K562 (cell line): ENCODE measurements around the gene ZNF750. TPM values are rescaled to one million over a fixed set of nuclear protein-coding genes. Genes with fewer than 3 reads are reported as not detected.

ENCODE experiments used
- ATAC-seq: fragments of 200-7000 bp; cut with Tn5 transposase; 3 replicates; pipeline ENCODE4 v1.9.1; 2020; ENCODE audit warnings: moderate library complexity
- BruUV-seq: library from RNA; stranded (reverse); fragments of 400-500 nt; replicated peaks from 2 replicates; lab custom pipeline; 2021; lab: Mats Ljungman, UMichigan
- CTCF ChIA-PET: fragments of 300-600 bp; formaldehyde crosslinking; extraction: SDS; loops from one replicate; lab custom pipeline; 2021; ENCODE audit warnings: low intra/inter-chr PET ratio; lab: Yijun Ruan, JAX
- POLR2A ChIA-PET: fragments of 300-600, 350-650 bp; sonication (Branson Sonifier 250); formaldehyde crosslinking; extraction: SDS; loops from one replicate; lab custom pipeline; 2021; ENCODE audit warnings: antibody characterized with exemption, inconsistent platforms; lab: Yijun Ruan, JAX
- DNase-seq, 4 experiments: peaks; one replicate each; pipeline versions ENCODE4 v3.0.0 to v3.0.0-alpha.2; 2011 to 2018; ENCODE audit warnings: low spot score in 3 of 4, mixed read lengths in 3 of 4; ENCODE audit errors: extremely low read depth in 1 of 4
- FAIRE-seq: peaks from 2 replicates; lab custom pipeline; 2011; peaks lifted over from hg19 to GRCh38; lab: Jason Lieb, UNC
- H2AFZ ChIP-seq: 2 replicates; pipeline ENCODE4 v1.6.0; 2011; ENCODE audit warnings: low read depth, low read length, control low read depth, inconsistent platforms
- H3K27ac ChIP-seq: fragments of 200-600 bp; 3 replicates; pipeline ENCODE4 v1.8.0; 2011; ENCODE audit warnings: low read depth, mild to moderate bottlenecking, control low read depth, inconsistent platforms, low read length, moderate library complexity, mixed read lengths; ENCODE audit errors: extremely low read depth
- H3K27me3 ChIP-seq, 2 experiments: fragments of 300-600 bp in 1 of 2; 2 replicates in 1 of 2; 3 replicates in 1 of 2; pipeline versions ENCODE4 v1.6.0 to v1.8.0; 2011; ENCODE audit warnings: inconsistent platforms in 2 of 2, low read length in 2 of 2, mild to moderate bottlenecking in 1 of 2, mixed read lengths in 1 of 2, moderate library complexity in 1 of 2; ENCODE audit not compliant: control insufficient read depth in 2 of 2, insufficient read depth in 2 of 2
- H3K36me3 ChIP-seq: fragments of 300-600 bp; 3 replicates; pipeline ENCODE4 v1.8.0; 2011; ENCODE audit warnings: mild to moderate bottlenecking, low read length, inconsistent platforms; ENCODE audit not compliant: control insufficient read depth, insufficient read depth
- H3K4me1 ChIP-seq, 2 experiments: fragments of 200-600 bp in 1 of 2; replicated peaks in 1 of 2; 2 replicates in 1 of 2; 3 replicates in 1 of 2; pipeline versions ENCODE4 v1.5.1 to v1.8.0; 2011; ENCODE audit warnings: inconsistent platforms in 2 of 2, low read length in 2 of 2, mild to moderate bottlenecking in 1 of 2, mixed read lengths in 1 of 2, moderate library complexity in 1 of 2; ENCODE audit not compliant: control insufficient read depth in 2 of 2, insufficient read depth in 2 of 2
- H3K4me2 ChIP-seq: 2 replicates; pipeline ENCODE4 v1.6.1; 2011; ENCODE audit warnings: low read length, control low read depth, inconsistent platforms, mixed read lengths; ENCODE audit not compliant: insufficient read depth
- H3K4me3 ChIP-seq: fragments of 200-600 bp; sonication (generic), shearing (Covaris generic); 2 replicates; pipeline ENCODE4 v1.5.1; 2016; ENCODE audit warnings: control low read depth, inconsistent platforms
- H3K79me2 ChIP-seq: fragments of 200-600 bp; 3 replicates; pipeline ENCODE4 v1.8.0; 2011; ENCODE audit warnings: low read length, inconsistent platforms; ENCODE audit not compliant: control insufficient read depth, insufficient read depth
- H3K9ac ChIP-seq, 2 experiments: 2 replicates each; pipeline versions ENCODE4 v1.6.0 to v1.6.1; 2011; ENCODE audit warnings: low read depth in 2 of 2, low read length in 2 of 2, control low read depth in 1 of 2, inconsistent platforms in 1 of 2, mild to moderate bottlenecking in 1 of 2, mixed read lengths in 1 of 2; ENCODE audit not compliant: insufficient read depth in 1 of 2
- H3K9me1 ChIP-seq: one replicate; pipeline ENCODE4 v1.6.0; 2011; ENCODE audit warnings: inconsistent platforms, mild to moderate bottlenecking, low read length, moderate library complexity; ENCODE audit not compliant: control insufficient read depth, insufficient read depth
- H3K9me3 ChIP-seq: replicated peaks from 2 replicates; pipeline ENCODE4 v1.5.1; 2011; ENCODE audit warnings: low read depth, low read length, inconsistent platforms; ENCODE audit not compliant: control insufficient read depth, insufficient read depth
- H4K20me1 ChIP-seq: replicated peaks from 2 replicates; pipeline ENCODE4 v1.6.1; 2011; ENCODE audit warnings: low read length, inconsistent platforms, mixed read lengths; ENCODE audit not compliant: control insufficient read depth, insufficient read depth
- GTF2A2 ChIP-seq: IDR thresholded peaks from 2 replicates; pipeline ENCODE4 v1.6.1; 2016; ENCODE audit warnings: mild to moderate bottlenecking, missing genetic modification characterization, missing compliant biosample characterization
- SIN3A ChIP-seq, 2 experiments: fragments of 150-350 bp in 1 of 2; IDR thresholded peaks; 2 replicates each; pipeline ENCODE4 v1.6.1; 2011 to 2016; ENCODE audit warnings: borderline replicate concordance in 2 of 2, low read depth in 2 of 2, low read length in 2 of 2, mild to moderate bottlenecking in 2 of 2, moderate library complexity in 2 of 2; ENCODE audit not compliant: control insufficient read depth in 1 of 2
- TEAD4 ChIP-seq, 2 experiments: sonication (generic) in 1 of 2; formaldehyde crosslinking in 1 of 2; IDR thresholded peaks; 2 replicates each; pipeline versions ENCODE4 v1.6.1 to v1.8.0; 2012 to 2022; ENCODE audit warnings: borderline replicate concordance in 1 of 2, inconsistent platforms in 1 of 2, low read length in 1 of 2, mild to moderate bottlenecking in 1 of 2, missing genetic modification reagents in 1 of 2
- ZKSCAN1 ChIP-seq: fragments of 150-350 bp; IDR thresholded peaks from 2 replicates; pipeline ENCODE4 v1.6.1; 2016; ENCODE audit warnings: low read depth, low read length
- ZKSCAN8 ChIP-seq: fragments of 200-800 bp; sonication (Bioruptor generic); IDR thresholded peaks from 2 replicates; pipeline ENCODE4 v1.6.1; 2016; ENCODE audit warnings: missing genetic modification characterization, missing compliant biosample characterization
- WGBS: fragments of 100-300 bp; shearing (Covaris generic); methylation state at CpG from one replicate; pipeline ENCODE4 v1.1.6; 2016; ENCODE audit warnings: low coverage, mixed read lengths; ENCODE audit not compliant: insufficient coverage; ENCODE audit errors: missing lambda C conversion rate; 5-methylcytosine and 5-hydroxymethylcytosine counted together
- in situ Hi-C: fragments of 300-500 bp; cut with MboI; formaldehyde crosslinking; loops from 4 replicates; pipeline ENCODE4 v1.15.0; 2018; ENCODE audit warnings: inconsistent platforms, mixed read lengths
- intact Hi-C: fragments of 100-400 bp; cut with micrococcal nuclease; formaldehyde crosslinking; loops from 2 replicates; pipeline ENCODE4 v1.14.2; 2022
- polyA plus RNA-seq, 8 experiments: library from polyadenylated mRNA; depleted of rRNA in 4 of 8; stranded (reverse) in 5 of 8; unstranded in 3 of 8; fragments of >200 nt; fragmentation: Nextera tagmentation in 2 of 8; fragmentation: Illumina TruSeq in 1 of 8; extraction: Ambion mirVana in 2 of 8; extraction: Trizol in 1 of 8; gene quantifications; 2 replicates each; pipeline versions ENCODE4 v1.2.1 to v1.2.3, GENCODE V29; 2011 to 2014; ENCODE audit warnings: inconsistent platforms in 1 of 8, missing spikeins in 1 of 8
- total RNA-seq, 7 experiments: library from RNA; depleted of rRNA in 6 of 7; stranded (reverse); fragments of >200 nt in 6 of 7; fragmentation: Illumina TruSeq in 2 of 7; extraction: Trizol in 2 of 7; gene quantifications; 2 replicates each; pipeline versions ENCODE4 v1.2.1 to v1.2.3, GENCODE V29; 2011 to 2021; ENCODE audit warnings: low replicate concordance in 1 of 7
- TF ChIP-seq, protein P1 (sequence below), 2 experiments: fragments of 450-650 bp in 1 of 2; sonication (generic) in 1 of 2; formaldehyde crosslinking; conservative IDR thresholded peaks; 2 replicates each; pipeline versions ENCODE4 v1.4.0 to v1.8.1; 2020 to 2022; ENCODE audit warnings: mild to moderate bottlenecking in 1 of 2, missing genetic modification reagents in 1 of 2
- TF ChIP-seq, protein P2 (sequence below): fragments of 200-800 bp; sonication (Bioruptor generic); IDR thresholded peaks from 2 replicates; pipeline ENCODE4 v1.6.1; 2017; ENCODE audit warnings: missing genetic modification characterization, missing compliant biosample characterization
- TF ChIP-seq, protein P3 (sequence below): fragments of 250-450 bp; sonication (Bioruptor Pico); IDR thresholded peaks from 2 replicates; pipeline ENCODE4 v1.8.0; 2022; ENCODE audit warnings: moderate library complexity, mild to moderate bottlenecking, inconsistent platforms

The ZNF750 gene
- total and polyA plus RNA-seq, 9 of the 15 experiments (the other 6 are each of a cell fraction or from before 2014, with no cell fraction given): not detected

DNA sequence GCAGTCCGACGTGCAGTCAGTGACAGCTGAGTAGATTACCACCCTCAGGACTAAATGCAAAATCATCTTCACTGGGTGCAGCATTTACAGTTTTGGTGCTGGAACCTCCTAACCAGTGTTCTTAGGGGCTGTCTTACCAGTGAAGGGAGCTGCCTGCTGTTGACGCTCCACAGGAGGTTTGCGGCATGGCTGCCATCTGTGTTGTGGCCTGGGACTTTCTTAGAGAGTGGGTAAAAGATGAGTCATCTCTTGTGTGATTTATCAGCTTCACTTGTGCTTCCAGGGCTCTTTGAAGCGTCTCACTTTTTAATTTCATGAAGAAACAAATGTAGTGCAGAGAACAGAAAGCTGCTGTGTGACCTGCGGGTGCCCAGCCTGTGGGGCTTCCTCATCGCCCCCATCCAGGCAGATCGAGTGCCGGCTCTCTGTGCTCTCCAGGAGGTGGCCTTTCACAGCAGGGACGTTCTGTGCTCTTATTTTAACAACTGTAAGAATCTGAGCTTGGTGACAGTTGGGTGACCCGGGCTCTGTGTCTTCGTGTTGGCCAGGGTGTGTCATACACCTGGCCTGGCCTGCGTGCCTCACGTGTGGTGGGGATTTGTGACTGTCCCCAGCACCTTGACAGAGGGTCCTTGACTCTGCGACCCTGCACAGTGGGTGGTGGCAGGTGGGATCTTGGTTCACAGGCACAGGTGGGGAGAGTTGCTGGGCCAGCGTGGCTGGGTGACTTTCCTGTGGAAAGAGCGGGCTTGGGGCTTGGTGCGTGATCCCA, 24.3 kb upstream of the ZNF750 start (continued):
- TF ChIP-seq, protein P1, sequence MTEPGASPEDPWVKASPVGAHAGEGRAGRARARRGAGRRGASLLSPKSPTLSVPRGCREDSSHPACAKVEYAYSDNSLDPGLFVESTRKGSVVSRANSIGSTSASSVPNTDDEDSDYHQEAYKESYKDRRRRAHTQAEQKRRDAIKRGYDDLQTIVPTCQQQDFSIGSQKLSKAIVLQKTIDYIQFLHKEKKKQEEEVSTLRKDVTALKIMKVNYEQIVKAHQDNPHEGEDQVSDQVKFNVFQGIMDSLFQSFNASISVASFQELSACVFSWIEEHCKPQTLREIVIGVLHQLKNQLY (CRISPR knock-in tag; conservative IDR thresholded peaks at IDR 0.05): no peak
- TF ChIP-seq SIN3A (IDR thresholded peaks at IDR 0.05; ENCODE audit: borderline replicate concordance in 2 of 2, control insufficient read depth in 1 of 2, low read depth in 2 of 2, low read length in 2 of 2): no peak
- TF ChIP-seq, protein P2, sequence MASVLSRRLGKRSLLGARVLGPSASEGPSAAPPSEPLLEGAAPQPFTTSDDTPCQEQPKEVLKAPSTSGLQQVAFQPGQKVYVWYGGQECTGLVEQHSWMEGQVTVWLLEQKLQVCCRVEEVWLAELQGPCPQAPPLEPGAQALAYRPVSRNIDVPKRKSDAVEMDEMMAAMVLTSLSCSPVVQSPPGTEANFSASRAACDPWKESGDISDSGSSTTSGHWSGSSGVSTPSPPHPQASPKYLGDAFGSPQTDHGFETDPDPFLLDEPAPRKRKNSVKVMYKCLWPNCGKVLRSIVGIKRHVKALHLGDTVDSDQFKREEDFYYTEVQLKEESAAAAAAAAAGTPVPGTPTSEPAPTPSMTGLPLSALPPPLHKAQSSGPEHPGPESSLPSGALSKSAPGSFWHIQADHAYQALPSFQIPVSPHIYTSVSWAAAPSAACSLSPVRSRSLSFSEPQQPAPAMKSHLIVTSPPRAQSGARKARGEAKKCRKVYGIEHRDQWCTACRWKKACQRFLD (CRISPR knock-in tag): no peak
- TF ChIP-seq, all 486 proteins: peak for 49

DNA sequence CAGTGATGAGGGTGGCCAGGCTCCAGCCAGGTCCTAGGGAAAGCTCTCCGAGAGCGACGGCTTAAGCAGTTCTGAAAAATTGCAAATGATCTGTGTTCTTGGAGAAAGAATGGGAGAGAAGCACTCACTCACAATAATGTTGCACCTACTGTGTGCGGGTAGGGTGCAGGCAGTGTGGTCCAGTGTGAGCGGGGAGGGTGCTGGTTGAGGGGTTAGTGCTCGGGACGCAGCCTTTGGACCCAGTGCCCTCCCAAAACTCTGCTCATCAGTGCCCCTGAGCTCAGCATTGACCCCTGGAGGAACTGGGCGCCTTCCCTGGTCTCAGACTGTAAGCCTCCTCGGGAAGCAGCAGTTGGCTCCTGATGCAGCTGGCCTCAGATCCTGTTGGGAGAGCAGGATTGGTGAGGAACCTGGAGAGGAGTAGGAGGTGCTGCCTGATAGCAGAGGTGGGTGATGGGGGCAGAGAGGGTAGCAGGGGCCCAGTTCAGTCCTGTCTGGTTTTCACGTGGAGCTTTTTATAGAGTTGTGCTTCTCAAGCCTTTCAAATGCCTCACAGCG, 23.6 kb upstream of the ZNF750 start:
- TF ChIP-seq ZKSCAN1: peak; percentile 84
- 0 out of 2 replicates have a peak, but pooled peaks have one; percentile 46 for TF ChIP-seq ZKSCAN8 (CRISPR knock-in tag)
- TF ChIP-seq GTF2A2 (tag): no peak
- TF ChIP-seq, protein P3, sequence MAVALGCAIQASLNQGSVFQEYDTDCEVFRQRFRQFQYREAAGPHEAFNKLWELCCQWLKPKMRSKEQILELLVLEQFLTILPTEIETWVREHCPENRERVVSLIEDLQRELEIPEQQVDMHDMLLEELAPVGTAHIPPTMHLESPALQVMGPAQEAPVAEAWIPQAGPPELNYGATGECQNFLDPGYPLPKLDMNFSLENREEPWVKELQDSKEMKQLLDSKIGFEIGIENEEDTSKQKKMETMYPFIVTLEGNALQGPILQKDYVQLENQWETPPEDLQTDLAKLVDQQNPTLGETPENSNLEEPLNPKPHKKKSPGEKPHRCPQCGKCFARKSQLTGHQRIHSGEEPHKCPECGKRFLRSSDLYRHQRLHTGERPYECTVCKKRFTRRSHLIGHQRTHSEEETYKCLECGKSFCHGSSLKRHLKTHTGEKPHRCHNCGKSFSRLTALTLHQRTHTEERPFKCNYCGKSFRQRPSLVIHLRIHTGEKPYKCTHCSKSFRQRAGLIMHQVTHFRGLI (CRISPR knock-in tag): no peak
- TF ChIP-seq TEAD4 (IDR thresholded peaks at IDR 0.05; ENCODE audit: low read length): no peak
- 0 out of 2 replicates have a peak, but pooled peaks have one; percentile 2 for TF ChIP-seq TEAD4 (CRISPR knock-in tag; IDR thresholded peaks at IDR 0.05; ENCODE audit: borderline replicate concordance)
- TF ChIP-seq, all 486 proteins: peak for 3
- 77% methylated on average over 11 of the region's 11 CpGs for WGBS
- ATAC-seq (no peak; the same call in 2 of the 3 replicates), DNase-seq (no peak), FAIRE-seq (no peak)
- Histone ChIP-seq H3K79me2 (peaks cover 40% of the 10 kb centered on the region; the same call in 2 of the 3 replicates), H3K36me3 (no peaks in the 10 kb centered on the region; the same call in 2 of the 3 replicates), H3K27me3 (no peaks in the 10 kb centered on the region), H3K9me1 (peaks cover 5% of the 10 kb centered on the region), H3K9me3 (no peaks in the 10 kb centered on the region), H3K4me1 (peaks cover 45 to 87% of the 10 kb centered on the region in 2 experiments), H3K9ac (peak overlapping the region; percentile 26 to 87), H2AFZ (peak overlapping the region; percentile 51; the same call in 1 of the 2 replicates), H3K4me3 (no peak overlapping the region), H3K27ac (peak overlapping the region; percentile 71), H3K4me2 (peak overlapping the region; percentile 38), H4K20me1 (no peaks in the 10 kb centered on the region)
- CTCF ChIA-PET: interaction anchor here (1.0 kb wide), 1 partner anchor 13 kb away, joined by 3 read pairs; no protein-coding TSS in a partner anchor
- POLR2A ChIA-PET: interaction anchor here (0.7 to 2.7 kb wide), 3 partner anchors 13 to 146 kb away, joined by 3 to 12 read pairs (median 4); no protein-coding TSS in a partner anchor
- no TSS peak for BruUV-seq
- intact Hi-C loops (no loop called here), in situ Hi-C loops (no loop called here)
